Limb (tissue), 2 donors: ENCODE measurements around the gene PHRF1.

Experiments
- DNase-seq, 2 donors: peaks; one replicate each; pipeline ENCODE4 v3.0.0-alpha.2; 2016; ENCODE audit errors: extremely low spot score in 2 of 2

PHRF1 gene, protein sequence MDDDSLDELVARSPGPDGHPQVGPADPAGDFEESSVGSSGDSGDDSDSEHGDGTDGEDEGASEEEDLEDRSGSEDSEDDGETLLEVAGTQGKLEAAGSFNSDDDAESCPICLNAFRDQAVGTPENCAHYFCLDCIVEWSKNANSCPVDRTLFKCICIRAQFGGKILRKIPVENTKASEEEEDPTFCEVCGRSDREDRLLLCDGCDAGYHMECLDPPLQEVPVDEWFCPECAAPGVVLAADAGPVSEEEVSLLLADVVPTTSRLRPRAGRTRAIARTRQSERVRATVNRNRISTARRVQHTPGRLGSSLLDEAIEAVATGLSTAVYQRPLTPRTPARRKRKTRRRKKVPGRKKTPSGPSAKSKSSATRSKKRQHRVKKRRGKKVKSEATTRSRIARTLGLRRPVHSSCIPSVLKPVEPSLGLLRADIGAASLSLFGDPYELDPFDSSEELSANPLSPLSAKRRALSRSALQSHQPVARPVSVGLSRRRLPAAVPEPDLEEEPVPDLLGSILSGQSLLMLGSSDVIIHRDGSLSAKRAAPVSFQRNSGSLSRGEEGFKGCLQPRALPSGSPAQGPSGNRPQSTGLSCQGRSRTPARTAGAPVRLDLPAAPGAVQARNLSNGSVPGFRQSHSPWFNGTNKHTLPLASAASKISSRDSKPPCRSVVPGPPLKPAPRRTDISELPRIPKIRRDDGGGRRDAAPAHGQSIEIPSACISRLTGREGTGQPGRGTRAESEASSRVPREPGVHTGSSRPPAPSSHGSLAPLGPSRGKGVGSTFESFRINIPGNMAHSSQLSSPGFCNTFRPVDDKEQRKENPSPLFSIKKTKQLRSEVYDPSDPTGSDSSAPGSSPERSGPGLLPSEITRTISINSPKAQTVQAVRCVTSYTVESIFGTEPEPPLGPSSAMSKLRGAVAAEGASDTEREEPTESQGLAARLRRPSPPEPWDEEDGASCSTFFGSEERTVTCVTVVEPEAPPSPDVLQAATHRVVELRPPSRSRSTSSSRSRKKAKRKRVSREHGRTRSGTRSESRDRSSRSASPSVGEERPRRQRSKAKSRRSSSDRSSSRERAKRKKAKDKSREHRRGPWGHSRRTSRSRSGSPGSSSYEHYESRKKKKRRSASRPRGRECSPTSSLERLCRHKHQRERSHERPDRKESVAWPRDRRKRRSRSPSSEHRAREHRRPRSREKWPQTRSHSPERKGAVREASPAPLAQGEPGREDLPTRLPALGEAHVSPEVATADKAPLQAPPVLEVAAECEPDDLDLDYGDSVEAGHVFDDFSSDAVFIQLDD (N-terminal part only)

DNA sequence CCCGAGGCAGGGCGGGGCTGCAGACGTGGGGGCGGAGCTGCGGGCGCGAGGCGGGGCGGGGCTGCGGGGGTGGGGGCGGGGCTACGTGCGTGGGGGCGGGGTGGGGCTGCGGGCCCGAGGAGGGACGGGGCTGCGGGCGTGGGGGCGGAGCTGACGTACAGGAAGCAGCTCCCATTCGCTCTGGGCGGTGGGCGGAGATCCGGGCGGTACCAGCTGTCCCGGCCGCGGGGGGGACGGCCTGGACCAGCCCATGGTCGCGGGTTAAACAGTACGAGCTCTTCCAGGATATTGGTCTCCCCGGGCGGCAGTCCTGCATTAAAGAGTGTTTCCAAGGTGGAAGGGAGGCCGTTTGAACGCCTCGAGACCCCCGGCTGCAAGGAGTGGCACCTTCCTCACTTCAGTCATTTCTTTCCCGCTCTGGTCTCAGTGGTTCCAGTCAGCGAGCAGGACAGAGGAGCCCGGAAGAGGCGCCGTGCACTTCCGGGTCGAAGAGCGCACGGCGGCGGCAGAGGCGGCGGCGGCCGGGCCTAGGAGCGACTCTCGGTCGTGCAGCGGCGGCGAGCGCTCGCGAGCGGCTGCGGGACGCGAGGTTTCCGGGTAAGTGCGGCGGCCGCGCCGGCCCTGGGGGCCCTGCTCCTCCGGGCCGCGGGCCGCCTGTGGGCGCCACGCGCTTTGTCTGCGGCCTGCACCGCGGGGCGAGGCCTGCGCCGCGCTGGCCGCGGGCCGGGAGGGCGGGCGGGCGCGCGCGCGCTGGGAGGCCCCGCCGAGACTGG, at the start of gene PHRF1:
Gene PHRF1, plus strand, starts transcription at position 475 of the 773 bp plus-strand sequence. CDS start 5,043 bp downstream, outside the sequence.
- peak; percentile 95 to 98 for DNase-seq

DNA sequence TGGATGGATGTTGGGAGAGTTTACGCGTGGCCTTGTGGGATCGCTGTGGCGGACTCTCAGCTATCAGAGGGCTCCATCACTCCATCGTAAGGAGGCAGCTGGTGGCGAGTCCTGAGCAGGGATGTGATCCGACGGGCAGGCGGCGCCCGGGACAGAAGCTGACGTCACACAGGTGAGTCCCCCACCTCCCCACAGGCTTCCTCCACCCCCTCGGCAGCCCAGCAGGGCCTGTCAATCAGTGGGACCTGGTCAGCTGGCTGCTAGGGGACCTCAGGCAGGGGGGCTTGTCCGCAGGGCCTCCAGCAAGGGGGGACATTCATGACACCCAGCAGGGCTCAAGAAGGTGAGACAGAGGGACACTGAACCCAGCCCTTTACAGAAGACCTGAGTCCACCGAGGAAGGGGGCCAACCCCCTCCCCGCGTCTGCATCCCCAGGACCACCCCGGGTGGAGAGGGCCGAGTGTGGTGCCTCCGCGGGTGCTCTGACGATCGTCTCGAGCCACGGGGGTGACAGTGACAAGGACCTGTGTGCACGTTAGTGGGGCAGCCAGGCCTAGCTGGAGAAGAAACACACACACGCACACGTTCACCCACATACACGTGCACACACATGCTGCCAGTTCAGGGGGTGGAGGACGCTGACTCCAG, 48.0 kb upstream of the PHRF1 start:
- DNase-seq, result peak in 1 of 2 donors; percentile 27

DNA sequence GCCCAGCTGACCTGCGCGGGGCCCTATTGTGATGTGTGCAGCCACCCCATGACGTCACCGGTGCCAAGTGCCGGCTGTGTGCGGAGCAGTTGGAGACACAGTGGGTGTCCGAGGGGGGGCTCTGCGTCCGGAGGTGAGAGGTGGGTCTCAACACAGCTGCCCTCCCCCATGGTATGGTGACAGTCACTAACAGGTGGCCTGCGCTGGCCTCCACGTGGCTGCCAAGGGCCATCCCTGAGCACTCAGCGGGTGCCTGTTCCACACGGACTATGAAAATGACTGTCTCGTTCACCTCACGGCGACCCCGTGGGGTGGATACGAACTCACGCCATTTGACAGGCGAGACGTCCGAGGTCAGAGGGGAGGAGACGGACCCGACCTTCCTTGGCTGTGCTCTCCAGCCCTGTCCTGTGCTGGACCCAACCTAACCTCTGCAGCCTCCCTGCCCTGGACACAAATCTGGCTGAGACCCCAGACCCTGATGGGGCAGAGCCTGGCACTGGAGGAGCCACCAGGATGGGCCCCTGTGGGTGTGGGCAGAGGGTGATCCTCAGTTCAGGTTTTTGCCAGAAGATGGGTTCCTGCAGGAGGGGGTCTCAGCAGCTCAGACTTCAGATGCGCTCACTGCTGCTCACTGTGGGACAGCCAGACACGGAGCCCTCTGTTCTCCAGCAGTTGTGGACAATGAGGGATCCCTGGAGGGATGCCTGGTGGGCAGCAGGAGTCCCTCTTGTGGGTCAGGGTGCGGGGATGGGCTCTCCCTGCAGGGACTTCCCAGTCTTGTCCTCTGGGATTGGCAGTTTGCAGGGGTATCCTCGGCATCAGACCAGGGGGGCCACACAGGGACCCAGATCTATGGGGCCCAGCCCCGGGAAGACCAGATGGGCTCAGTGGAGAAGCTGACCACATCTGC, 47.2 kb upstream of the PHRF1 start:
- peak in 1 of 2 donors; percentile 51 for DNase-seq

DNA sequence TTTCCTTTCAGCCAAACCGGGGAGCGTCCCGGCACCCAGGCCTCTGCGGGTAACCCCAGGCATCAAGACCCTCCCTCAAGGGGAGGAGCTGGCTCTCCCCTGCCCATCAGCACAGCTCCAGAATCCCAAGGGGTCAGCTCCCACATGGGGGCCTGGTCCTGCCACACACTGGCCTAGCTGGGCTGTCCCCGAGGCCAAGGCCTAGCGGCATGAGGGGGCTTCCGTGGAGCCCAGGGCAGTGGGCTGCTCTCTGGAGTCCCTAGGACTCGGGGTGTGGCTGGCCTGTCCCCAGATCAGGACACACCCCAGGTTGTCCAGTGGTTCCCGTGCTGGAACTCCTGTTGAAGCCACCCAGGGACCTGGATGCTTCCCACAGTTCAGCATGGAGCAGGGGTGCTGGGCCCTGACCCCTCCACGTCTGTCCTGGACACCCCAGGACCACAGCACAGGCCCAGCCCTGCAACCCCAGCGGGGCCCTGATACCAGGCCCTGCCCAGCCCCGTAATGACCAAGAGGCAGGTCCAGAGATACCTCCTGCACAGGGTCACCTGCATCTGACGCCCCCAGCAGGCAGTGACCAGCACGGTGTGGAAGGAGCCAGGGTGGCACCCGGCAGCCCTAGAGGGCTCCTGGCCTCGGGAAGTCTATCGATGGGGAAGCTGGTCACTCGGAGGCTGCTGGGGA, 46.4 kb upstream of the PHRF1 start:
- peak in 1 of 2 donors; percentile 29 for DNase-seq

DNA sequence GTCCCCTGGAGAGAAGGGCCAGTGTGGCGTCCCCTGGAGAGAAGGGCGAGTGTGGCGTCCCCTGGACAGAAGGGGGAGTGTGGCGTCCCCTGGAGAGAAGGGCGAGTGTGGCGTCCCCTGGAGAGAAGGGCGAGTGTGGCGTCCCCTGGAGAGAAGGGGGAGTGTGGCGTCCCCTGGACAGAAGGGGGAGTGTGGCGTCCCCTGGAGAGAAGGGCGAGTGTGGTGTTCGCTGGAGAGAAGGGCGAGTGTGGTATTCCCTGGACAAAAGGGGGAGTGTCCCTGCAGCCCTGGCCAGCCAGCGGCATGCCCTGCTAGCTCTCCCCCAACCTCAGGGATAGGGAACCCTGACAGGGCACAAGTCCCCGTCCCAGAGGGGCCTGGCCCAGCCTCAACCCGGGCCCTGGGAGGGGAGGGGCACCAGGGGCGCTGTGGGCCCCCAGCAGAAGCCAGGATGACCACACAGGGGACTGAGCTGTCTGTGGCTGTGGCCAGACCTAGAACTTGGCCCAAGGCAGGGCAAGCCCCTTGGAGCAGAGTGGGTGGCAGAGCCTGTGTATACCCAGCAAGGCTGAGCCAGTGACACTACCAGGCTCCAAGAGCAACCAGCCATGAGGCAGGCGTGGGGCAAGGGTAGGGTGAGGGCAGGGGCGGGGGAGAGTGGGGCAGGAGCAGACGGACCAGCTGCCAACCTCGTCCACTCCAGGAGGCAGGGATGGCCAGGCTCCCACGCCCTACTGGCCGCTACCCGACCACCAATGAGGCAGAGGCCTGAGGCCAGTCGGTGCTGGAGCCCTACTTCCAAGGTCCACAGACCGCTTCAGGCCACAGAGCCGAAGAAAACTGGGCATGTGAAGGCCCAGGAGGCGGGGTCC, 45.1 kb upstream of the PHRF1 start:
- DNase-seq, result peak in 1 of 2 donors; percentile 33

DNA sequence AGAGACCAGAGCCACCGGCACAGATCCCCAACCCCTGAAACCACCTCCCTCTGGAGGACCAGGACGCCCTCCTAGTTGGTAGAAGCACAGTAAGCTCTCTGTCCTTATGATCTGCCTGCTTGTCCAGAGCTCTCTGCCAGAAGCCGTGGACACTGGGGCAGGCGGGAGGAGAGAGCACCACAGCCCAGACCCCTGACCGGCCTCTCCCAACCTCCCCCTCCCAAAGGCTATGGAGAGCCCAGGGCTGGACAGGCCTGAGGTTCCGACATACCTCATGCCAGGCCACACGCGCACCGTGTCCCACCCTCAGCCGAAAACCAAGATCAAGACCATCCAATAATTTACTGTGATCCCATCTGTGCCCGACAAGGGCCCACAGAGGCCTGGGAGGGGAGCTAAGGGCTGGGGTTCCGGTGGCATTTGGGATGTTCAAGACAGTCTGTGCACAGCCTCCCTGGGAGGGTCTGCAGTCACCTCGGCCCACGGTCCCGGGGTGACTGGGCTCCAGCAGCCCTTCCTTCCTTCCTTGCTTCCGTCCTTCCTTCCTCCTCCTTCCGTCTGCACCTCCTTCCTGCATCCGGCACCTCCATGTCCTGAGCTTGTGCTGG, 44.2 kb upstream of the PHRF1 start:
- DNase-seq, result peak in 1 of 2 donors; percentile 24

DNA sequence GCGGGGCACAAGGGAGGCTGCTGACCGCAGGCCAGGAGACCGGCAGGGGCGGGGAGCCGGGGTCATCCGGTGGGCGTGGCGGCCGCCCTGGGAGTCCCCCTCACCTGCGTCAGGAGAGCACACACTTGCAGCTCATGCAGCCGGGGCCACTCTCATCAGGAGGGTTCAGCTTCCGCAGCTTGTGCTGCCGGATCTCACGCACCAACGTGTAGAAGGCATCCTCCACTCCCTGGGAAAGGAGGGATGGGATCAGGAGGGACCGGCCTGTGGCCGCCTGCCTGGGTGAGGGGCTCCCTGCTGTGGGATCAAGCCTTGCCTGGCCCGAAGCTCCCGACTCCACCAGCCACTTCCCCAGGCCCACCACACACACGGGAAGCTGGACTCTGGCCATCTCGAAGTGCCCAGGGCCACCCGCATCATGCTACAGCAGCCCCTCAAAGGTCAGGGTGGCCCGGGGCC, 43.7 kb upstream of the PHRF1 start:
- peak in 1 of 2 donors; percentile 29 for DNase-seq

DNA sequence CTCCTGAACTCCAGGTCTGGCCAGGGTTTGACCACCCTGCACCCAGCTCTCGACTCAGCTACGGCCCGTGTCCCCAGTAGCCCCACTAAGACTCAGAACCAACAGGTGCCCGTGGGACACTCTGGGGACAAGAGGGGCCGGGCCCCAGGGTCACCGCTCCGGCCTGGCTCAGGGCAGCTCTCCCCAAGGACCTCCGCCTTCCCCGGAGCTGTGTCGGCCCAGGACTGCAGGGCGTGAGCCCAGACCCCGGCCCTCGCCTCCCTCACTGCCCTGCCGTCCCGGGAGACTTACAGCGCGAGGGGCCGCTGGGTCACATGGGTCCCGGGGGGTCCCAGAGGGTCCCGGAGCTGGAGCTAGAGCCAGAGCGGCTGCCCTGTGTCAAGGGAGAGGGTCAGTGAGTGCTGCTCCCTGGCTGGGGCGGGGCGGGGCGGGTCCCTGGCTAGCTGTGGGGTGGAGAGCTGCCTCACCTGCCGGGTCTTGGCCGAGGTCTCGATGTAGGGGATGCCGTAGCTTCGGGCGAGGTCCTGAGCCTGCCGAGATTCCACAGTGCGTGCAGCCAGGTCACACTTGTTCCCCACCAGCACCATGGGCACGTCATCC, 43.2 kb upstream of the PHRF1 start:
- DNase-seq, result peak in 1 of 2 donors; percentile 40

DNA sequence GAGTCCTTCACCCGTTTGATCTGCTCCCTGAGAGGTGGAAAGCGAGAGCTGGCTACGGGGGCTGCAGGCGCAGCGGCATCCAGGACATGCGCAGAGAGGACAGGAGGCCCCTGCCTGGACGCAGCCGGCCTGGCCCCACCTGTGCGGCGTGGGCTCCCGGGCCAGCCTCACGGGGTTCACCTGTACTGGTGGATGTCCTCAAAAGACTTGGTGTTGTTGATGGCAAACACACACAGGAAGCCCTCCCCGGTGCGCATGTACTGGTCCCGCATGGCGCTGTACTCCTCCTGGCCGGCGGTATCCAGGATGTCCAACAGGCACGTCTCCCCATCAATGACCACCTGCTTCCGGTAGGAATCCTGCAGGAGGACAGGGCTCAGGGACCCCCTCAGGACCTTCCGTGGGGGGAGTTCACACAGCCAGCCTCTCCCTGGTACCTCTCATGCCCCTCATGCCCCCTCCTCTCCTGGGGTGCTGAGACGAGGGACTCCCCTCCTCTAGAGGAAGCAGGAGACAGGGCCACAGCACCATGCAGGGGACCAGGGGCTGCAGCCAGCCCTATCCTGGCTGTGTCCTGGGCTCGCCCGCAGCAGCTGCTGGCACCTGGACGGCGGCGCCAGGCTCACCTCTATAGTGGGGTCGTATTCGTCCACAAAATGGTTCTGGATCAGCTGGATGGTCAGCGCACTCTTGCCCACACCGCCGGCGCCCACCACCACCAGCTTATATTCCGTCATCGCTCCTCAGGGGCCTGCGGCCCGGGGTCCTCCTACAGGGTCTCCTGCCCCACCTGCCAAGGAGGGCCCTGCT, 42.5 kb upstream of the PHRF1 start:
- peak in 1 of 2 donors; percentile 30 for DNase-seq

DNA sequence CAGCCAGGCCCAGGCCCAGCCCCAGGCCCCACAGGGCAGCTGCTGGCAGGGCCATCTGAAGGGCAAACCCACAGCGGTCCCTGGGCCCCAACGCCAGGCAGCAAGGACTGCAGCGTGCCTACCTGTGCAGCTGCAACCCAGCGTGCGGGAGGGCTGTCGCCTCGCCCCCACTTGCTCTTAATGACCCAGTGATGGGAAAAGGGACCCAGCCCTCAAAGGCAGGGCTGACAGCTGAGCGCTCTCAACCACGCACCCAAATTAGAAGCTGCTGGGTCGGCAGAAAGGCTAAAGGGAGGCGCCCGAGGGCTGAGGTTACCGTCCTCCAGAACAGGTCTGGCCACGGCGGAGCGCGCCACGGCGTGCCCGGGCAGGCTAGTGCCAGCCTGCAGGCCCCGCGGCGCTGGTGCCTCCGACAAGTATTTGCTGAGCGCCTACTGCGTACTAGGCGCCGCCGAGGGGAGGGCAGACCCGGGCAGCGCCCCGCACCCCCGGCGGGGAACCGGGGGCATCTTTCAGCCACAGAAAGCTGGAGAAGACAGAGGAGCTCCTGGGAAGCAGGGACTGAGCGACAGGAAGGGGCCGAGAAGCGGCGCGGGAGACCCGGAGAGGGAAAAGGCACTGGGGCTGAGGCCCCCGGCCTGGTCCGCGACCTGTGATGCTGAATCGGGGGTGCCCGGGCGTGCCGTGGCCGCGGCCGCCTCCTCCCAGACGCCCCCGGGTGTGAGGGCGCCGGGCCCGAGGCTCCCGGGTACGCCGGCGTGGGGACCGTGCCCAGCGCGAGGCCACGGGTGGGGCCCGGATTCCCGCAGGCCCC, 41.7 kb upstream of the PHRF1 start:
- peak in 1 of 2 donors; percentile 59 for DNase-seq

DNA sequence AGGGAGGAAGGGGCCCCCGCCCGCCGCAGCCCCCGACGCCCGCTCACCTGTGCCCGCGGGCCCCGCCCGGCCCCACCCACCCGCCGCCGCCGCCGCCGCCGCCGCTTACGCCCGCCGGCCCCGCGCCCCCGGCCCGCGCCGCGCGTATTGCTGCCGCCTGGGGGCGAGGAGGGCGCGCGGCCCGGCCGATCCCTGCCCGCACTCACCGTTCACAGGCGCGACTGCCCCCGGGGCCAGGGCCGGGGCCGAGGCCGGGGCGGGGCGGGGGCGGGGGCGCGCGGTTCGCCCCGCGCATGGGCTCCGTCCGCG, 41.1 kb upstream of the PHRF1 start:
- DNase-seq, result no peak

DNA sequence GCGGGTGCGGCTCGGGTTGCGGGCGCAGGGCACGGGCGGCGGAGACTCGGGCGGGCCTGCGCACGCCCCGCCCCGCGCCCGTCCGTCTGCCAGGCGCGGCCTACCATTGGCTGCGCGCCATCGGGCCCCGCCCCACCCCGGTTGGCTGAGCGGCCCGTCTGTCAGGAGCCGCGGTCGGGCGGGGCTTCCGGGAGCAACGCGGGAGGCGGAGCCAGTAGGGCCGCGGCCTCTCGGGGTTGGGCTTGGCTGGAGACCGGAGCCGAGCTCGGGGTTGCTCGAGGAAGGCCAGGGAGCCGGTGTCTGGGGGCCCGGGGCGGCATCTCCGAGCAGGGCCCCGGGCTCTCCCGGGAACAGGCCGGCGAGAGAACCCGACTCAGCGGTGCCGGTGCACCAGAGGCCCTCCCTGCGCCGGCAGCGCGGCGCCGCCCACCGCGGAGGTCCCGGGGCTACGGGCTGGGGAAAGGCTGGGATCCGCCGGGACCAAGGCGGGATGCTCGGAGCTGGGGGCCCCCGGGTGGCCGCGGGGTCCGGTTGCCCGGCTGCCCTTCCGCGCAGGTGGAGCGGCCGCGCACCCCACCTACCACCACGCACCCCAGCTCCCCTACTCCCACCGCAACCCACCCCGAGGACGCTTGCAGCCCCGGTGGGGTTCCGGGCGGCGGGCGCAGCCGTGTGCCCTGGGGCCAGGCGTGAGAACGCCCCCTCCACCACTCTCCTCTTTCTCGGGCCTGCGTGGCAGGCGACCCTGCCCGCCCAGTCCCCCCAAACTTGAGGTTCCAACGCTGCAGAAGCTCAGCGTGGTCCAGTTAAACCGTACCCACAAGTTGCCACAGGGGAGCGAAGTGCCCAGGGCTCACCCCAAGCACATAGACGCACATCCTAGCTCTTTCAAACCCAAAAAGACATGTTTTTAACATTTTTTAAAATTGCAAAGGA, 40.5 kb upstream of the PHRF1 start, which contains the start of gene HRAS:
Gene HRAS, minus strand, starts transcription at position 58 of the 936 bp plus-strand sequence.
- peak; percentile 94 to 98 for DNase-seq

DNA sequence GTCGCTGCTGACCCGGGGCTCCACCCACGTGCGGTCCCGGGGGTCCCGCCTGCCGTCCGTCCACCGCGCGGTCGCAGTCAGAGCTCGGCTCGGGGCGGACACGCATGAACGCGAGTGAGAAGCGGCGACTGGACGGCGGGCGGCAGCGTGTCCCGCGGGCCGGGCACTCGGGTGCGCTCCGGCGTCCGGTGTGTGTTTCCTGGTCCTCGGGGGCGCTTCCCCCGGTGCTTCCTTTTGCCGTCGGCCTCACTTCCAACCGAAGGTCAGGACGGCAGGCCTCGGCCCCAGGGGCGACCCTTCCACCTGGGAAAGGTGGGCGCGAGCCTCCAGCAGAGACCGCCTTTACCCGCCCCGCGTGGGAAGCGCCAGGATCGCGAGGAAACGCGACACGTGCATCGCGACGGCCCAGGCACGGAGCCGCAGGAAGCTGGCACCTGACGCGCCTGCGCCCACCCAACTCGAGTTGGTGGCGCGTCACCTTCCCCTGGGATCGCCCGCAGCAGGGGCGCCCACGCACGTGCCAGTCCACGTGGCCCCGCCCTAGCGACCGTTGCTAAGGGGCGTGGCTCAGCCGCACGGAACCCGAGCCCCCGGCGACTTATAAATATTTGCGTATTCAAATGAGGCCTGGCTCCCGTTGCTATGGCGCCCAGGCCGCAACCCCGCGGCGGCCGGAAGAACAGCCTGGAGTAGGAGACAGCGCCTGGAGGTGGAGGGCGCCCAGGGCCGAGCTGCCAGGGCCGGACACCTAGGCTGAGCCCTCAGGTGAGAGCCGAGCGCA, 39.2 kb upstream of the PHRF1 start, which contains the start of gene LRRC56:
Gene LRRC56, plus strand, starts transcription at position 687 of the 781 bp plus-strand sequence. CDS start 3,158 bp downstream, outside the sequence.
- DNase-seq, result peak in 1 of 2 donors; percentile 84
